ENCODE results near the gene NPAS3.

- TF ChIP-seq CTCF (IDR thresholded peaks at IDR 0.05; ENCODE audit: low read depth, low read length) (no peak), EZH2phosphoT487 (IDR thresholded peaks at IDR 0.05; ENCODE audit: low read depth) (no peak)
Measured at GRCh38 chr14:33317675-33318074, 379.0 kb downstream of the NPAS3 start.

Data from OCI-LY3 (cell line).